ENCODE measurements around the gene AFF3.

Gene AFF3

GRCh38 chr2:99877963-99878362, 264.4 kb downstream of the AFF3 start:
- DNase-seq, result no peak

DNA sequence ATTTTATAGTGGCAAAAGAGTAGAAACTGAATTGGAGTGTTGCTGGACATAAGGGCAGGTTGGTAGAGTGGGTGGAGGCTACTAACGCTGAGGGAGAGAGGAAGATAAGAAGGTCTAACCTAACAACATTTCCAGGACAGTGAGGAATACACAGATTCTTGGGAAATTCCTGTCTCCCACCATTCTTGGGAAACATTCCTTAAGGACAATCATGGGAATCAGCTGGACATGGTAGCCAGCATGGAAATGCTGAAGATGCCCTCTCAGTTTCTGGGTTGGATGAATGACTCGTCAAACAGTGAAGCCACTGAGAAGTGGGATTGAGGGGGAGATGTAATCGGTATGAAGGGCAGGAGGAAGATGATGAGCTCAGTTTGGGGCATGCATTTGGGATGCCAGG, 265.4 kb downstream of the AFF3 start:
- no peak for DNase-seq

- DNase-seq, result no peak
These were observed 266.7 kb downstream of the AFF3 start for GRCh38 chr2:99875627-99876201.

DNA sequence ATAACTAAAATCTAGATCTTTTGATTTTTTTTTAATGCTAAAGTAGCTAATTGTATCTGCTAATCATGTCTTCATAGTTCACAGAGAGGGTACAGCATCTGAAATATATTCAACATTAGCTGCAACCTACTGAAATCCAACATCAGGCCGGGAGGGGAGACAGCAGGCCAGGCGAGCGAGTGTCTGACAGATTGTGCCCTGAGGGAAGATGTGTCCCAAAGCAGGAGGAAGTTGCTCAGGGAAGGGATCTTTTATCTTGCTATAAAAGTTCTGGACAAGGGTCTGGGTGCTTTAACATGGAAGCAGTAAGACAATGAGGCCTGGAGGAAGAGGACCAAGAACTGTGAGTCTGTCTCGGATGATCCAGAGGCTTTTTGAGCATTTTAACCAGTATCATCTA, 274.1 kb downstream of the AFF3 start:
- DNase-seq, result no peak

DNA sequence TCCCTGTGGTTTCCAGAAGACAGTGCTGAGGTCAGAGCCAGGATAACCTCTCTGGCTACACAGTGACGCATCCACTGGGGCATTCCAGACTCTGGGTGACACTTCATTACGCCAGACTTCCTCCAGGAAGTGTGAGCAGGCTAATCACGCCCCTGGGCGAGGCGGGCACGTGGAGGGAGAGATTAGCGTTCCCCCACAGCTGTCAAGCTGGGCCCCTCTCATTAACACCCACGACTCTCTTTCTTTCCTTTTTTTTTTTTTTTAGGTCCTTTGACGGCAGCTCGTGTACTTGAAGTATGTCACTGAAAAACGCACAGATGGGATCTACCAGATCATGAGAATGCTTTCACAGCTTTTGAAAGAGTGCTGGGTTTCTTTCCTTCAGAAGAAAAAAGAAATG, 274.6 kb downstream of the AFF3 start:
- no peak for DNase-seq

DNA sequence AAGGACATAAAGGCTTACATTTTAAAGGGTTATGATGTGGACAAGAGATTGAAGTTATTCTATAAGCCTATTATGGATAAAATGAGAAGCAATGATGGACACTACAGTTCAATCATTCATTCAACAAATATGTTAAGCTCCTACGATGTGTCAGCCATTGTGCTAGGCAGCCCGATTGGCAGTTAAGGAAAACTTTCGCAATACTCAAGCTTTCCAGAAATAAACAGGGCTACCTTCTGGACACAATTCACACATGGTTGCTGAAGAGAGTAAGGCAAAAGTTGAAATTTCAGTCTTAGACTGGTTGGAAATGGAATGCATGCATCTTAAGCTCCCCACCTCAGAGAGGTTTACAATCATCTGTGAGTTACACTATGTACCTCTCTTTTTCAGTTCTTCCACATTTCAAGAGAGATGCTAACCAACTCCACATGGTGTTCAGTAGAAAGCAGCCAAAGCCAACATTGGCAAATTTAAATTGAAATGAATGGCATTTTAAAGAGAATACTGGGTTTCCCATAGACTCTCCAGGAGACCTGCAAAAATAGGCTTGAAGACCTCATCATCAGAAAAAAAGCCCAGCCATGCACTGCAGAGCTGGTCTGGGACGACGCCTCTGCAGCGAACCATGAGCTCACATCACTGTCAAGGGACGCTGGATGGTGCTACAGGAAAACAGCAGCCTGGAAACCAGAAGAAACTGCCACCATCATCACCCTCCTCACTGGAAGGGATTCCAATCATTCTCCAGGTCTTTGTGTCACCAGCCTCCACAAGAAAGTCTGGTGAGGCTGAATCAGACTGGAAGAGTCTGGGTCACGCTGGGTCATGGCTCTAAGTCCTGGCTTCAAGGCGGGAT, 276.3 kb downstream of the AFF3 start:
- no peak for DNase-seq

DNA sequence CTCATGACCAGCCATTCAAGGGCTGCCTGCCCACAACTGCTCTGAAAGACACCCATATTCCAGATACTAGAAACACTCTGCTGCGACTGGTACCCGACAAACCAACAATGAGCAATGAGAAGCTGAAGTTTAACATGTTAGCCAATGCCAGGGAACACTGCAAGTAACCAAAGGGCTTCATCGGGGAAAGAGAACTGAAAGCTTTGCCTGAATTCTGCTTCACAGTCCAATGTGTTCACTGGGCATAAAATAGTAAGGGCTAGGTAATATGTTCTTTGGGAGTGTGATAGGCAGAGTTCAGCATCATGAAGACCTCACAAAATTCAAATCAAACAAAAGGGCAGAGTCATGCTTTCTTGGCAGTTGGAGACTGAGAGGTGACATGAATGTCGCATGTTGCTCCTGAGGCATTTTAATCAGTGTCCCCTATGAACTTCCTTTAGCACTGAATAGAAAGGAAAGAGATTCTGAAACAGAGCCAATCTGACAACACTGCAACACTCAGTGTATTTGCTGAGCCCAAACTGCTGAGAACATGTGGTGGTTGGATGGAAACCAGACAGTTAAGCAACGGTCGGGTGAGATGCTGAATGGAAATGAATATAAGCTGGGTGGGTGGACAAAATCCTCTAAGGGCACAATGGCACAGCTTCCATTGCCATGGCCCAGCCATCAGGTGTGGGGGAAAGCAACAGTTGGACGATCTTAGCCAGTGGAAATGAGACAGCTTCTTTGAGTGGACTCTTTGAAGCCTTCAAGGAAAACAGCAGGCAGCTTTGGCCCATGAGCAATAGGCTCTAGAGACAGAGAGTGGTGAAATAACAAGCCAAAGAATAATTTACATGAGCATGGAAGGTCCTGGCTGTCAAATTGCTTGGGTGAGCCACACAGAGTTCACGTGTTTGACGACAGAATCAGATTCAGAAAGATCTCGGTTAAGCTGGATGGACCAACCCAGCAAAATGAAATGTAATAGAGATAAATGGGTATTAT, 277.5 kb downstream of the AFF3 start:
- no peak for DNase-seq

DNA sequence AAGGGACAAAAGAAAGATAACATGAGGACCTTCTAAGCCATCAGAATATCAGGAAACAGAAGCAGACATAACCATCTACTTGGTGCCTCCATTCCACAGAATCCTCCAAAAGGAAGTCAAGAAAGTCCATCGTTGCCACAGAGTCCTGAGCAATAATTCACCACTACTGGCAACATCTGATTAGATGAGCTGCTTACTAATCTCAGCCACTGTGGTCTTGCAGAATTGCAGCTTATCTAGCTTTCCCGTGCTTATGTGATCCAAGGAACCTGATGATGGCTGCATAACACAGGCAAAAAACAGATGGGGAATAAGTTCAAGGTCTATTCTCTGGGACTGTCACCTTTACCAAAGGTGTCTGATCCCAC, 278.5 kb downstream of the AFF3 start:
- DNase-seq, result no peak

DNA sequence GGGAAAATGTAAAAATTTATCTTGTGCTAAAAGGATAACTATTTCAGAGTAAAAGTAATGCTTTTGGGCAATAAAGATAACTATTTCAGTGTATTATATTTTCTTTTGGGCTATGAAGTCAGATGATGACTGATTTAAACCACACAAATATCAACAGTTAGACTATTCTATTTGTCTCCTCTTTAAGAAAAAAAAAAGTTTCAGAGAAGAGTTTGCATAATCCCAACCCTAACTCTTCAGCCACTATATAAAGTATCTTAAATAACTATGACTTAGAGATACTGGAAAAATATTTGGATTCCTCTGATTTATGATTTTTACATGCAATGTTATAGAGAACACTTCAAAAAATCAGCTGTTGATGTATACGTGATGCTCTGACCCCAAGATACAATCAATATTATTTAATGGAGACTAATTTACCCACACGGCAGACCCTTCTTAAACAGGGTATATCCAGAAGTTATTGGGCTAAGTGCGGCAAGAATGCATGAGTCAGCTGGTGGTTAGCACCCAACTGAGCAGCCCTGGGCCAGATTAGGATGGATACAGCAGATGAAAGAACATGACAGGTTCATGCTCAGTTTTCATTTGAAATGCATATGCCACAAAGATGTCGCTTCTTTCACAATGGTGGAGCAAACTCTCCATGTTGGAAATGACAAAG, 279.0 kb downstream of the AFF3 start:
- no peak for DNase-seq

DNA sequence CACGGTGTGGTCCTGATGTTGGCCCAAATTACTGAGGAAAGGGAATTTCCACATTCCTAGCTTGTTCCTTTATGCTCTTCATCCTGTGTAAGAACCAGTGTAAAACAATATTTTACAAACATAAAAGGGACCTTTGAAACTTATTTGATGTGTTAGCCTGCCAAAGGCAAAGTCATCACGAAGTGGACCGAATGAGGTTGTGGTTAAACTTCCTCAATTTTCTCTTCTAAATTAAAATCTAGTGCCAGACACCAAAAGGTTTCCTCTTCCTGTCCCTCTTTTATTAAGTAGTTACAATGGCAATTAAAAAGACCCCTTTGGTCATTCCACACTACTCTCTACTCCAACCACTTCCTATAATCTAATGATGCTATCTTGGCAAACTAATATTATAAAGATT, 279.8 kb downstream of the AFF3 start:
- no peak for DNase-seq

DNA sequence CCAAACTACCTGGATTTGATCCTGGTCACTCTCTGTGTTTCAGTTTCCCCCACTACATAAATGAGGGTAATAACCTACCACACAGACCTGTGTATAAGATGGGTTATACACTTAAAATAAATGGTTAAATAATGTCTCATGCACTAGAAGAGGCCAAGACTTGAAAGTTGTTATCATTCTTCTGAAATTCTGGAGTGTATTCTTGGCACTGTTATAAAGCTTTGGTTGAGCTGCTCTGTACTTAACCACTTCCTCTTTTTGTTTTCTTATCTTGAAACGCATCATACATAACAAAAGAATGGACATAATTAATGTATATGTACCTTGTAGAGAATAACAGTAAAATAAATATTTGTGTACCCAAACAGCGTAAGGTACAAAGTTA, 281.0 kb downstream of the AFF3 start:
- DNase-seq, result no peak

GRCh38 chr2:99860720-99861375, 281.5 kb downstream of the AFF3 start:
- DNase-seq, result no peak

DNA sequence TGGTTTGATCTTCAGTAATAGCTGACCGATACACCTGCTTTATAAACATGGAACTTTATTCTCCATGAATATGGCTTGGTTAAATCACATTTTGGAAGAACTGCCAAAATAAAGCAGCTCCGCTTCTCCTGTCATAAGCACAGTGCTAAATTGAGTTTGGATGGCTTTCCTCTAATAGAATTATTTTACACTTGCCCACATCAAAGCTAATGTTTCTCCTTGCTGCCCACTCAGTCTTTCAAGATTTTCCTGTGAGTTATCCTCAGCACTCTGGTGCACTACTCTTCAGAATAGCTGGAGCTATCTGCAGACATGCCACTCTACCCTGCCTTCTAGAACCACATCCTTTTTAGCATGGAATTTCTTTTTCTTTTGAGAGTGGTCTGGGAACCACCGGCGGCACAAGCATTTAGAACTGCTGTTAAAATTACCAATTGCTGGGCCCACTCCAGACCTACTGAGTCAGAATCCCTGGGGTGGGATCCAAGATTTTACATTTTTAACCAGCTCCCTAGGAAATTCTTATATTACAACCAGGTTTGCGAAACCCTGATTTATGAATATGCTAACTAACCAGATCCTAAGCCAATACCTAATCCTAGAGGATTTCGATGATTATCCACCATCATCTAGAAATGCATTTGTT, 283.3 kb downstream of the AFF3 start:
- no peak for DNase-seq

- no peak for DNase-seq
These were observed 284.4 kb downstream of the AFF3 start for GRCh38 chr2:99857867-99858444.

DNA sequence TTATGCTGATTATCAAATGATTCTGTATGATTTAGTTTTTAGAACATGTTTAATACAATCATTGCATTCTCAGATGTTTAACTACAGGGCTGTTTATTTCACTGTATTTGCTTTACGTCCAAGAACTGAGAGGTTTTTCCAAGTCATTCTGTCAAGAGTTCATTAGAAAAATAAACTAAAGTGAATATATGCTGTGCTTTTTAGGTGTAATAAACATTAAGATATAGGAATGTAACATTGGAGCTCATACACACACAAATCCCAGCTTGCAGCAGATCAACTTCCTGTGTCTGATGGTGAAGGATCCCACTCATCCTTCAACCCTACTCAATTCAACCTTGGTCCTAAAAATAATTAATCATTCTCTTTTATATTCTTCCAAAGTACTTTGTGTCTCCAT, 285.0 kb downstream of the AFF3 start:
- DNase-seq, result no peak

GRCh38 chr2:99856119-99856518, 286.3 kb downstream of the AFF3 start:
- no peak for DNase-seq

DNA sequence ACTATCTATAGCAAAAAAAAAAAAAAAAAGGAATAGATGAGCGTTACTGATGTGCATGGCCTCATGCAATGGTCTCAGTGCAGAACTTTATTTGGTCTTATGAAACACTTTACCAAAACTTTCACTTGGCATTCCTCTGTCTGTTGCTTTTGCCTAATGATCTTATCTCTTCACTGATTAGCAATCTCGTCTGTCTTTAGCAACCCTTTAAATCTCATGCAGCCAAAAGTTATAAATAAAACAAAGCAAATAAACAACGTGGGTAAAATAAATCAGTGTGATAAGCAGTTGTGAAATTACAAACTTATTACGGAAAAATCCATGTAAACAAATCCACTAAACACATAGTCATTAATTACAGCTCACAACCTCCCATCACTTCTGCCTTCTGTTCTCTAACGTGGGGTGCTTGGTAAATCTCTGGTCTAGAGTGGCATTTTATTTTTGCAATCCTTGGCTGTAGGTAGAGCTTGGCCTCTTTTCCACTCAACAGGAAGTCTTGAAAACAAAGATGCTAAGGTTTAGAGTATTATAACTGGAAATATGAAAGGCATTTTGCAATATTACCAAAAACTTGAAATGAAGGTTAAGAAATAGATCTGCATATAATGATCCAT, 288.0 kb downstream of the AFF3 start:
- no peak for DNase-seq

GRCh38 chr2:99852956-99853355, 289.4 kb downstream of the AFF3 start:
- no peak for DNase-seq

GRCh38 chr2:99852376-99852934, 289.9 kb downstream of the AFF3 start:
- no peak for DNase-seq

DNA sequence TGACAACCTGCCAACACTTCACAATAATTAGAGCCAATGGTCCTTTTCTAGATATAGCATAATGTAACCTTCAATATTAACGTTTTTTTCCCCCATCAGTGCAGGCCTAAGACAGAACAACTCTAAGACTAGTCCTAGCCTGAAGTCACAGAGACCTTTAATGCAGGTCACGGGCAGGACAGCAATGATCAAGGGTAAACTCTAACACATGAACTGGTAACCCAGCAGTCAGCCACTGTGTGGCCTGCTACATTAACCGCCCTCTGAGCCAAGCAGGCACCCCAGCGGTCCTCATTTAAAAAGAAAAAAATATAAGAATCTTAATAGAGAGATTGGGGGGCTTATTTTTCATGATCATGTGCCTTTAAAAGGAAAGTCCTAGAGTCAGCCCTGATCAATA, 290.6 kb downstream of the AFF3 start:
- DNase-seq, result no peak

DNA sequence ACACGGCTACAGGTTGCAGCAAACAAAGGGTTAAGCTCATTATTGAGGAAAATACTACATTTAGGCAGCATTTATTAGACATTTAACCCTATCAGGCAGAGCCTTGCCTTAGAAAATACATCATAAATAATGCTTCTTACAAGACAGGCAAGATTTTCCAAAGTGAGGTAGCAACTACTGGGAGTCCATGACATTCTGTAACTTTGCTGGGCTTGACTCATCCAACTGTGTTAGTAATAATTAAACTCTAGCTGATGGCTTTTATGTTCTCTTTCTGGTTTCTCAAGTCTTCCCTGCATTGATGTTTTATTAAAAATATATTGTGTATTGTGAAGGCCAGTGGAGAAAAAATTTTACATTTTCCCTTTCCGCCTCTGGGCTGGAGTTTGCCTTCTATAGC, 291.3 kb downstream of the AFF3 start:
- no peak for DNase-seq

Measured in NCI-H187 (cell line).